ENCODE data around the gene TTC39A. TPM values are rescaled to one million over a fixed set of nuclear protein-coding genes. Genes with fewer than 3 reads are reported as not detected.
"Not testable (repeated sequence)": the region's sequence is repeated elsewhere in the genome, so short reads cannot be mapped to it uniquely, and the experiment has no call there.

TTC39A gene
- total RNA-seq, 1 experiment from 2014 or later, result 8.3 TPM

- intact Hi-C loops (cut with micrococcal nuclease; ENCODE audit: unreplicated experiment), result no loop called here
- BruUV-seq (replicated peaks), result no TSS peak
- CTCF ChIA-PET, result no interaction called here
Observed at GRCh38 chr1:51253691-51254090, 76.7 kb downstream of the TTC39A start.

GRCh38 chr1:51252366-51252765 lies 78.0 kb downstream of the TTC39A start:
- intact Hi-C loops (cut with micrococcal nuclease; ENCODE audit: unreplicated experiment) (no loop called here), in situ Hi-C loops (cut with HindIII; ENCODE audit: low pct_unique_long_range_greater_than_20kb, low sequenced_read_pairs) (no loop called here)
- Histone ChIP-seq H3K4me1 (ENCODE audit: control insufficient read depth, insufficient read depth, low read length) (no peaks in the 10 kb centered on the region), H3K27ac (ENCODE audit: low read length) (no peak overlapping the region), H3K36me3 (ENCODE audit: control insufficient read depth, insufficient read depth, low read length) (no peaks in the 10 kb centered on the region), H3K9me3 (ENCODE audit: control insufficient read depth, insufficient read depth, low read depth, low read length) (no peaks in the 10 kb centered on the region), H3K4me3 (ENCODE audit: low read depth in 2 of 2, low read length in 2 of 2) (no peak overlapping the region), H3K27me3 (ENCODE audit: control insufficient read depth, insufficient read depth, low read length) (no peaks in the 10 kb centered on the region)
- no peak for TF ChIP-seq REST (IDR thresholded peaks at IDR 0.05; ENCODE audit: insufficient read depth in 1 of 2, low read depth in 2 of 2, low read length in 1 of 2)
- no peak for TF ChIP-seq CTCF (IDR thresholded peaks at IDR 0.05)
- TF ChIP-seq TCF7L2 (IDR thresholded peaks at IDR 0.05; ENCODE audit: low read depth, low read length), result no peak
- TF ChIP-seq SIN3A (IDR thresholded peaks at IDR 0.05; ENCODE audit: borderline replicate concordance, insufficient read depth, low read depth, low read length), result no peak
- no peak for TF ChIP-seq POLR2AphosphoS5 (IDR thresholded peaks at IDR 0.05; ENCODE audit: low read depth, low read length)
- ATAC-seq (no peak), DNase-seq (ENCODE audit: low read depth, low spot score) (no peak)
- POLR2A ChIA-PET, result no interaction called here
- no TSS peak for BruUV-seq (replicated peaks)
- CTCF ChIA-PET, result no interaction called here

More at GRCh38 chr1:51253691-51254090, 76.7 kb downstream of the TTC39A start:
- POLR2A ChIA-PET, result no interaction called here
- no peak for DNase-seq (ENCODE audit: low read depth, low spot score)
- H3K27ac ChIP-seq (ENCODE audit: low read length), result no peak overlapping the region
- H3K4me3 ChIP-seq (ENCODE audit: low read depth in 2 of 2, low read length in 2 of 2), result no peak overlapping the region
- no peaks in the 10 kb centered on the region for H3K9me3 ChIP-seq (ENCODE audit: control insufficient read depth, insufficient read depth, low read depth, low read length)
- no peaks in the 10 kb centered on the region for H3K36me3 ChIP-seq (ENCODE audit: control insufficient read depth, insufficient read depth, low read length)
- in situ Hi-C loops (cut with HindIII; ENCODE audit: low pct_unique_long_range_greater_than_20kb, low sequenced_read_pairs), result no loop called here
- no peaks in the 10 kb centered on the region for H3K27me3 ChIP-seq (ENCODE audit: control insufficient read depth, insufficient read depth, low read length)
- ATAC-seq, result no peak
- H3K4me1 ChIP-seq (ENCODE audit: control insufficient read depth, insufficient read depth, low read length), result no peaks in the 10 kb centered on the region
- no peak for TF ChIP-seq CTCF (IDR thresholded peaks at IDR 0.05)
- TF ChIP-seq SIN3A (IDR thresholded peaks at IDR 0.05; ENCODE audit: borderline replicate concordance, insufficient read depth, low read depth, low read length), result no peak
- TF ChIP-seq TCF7L2 (IDR thresholded peaks at IDR 0.05; ENCODE audit: low read depth, low read length), result no peak
- no peak for TF ChIP-seq POLR2AphosphoS5 (IDR thresholded peaks at IDR 0.05; ENCODE audit: low read depth, low read length)
- no peak for TF ChIP-seq REST (IDR thresholded peaks at IDR 0.05; ENCODE audit: insufficient read depth in 1 of 2, low read depth in 2 of 2, low read length in 1 of 2)

GRCh38 chr1:51251165-51251564 lies 79.2 kb downstream of the TTC39A start:
- DNase-seq (ENCODE audit: low read depth, low spot score); H3K9me3 ChIP-seq (ENCODE audit: control insufficient read depth, insufficient read depth, low read depth, low read length); H3K4me1 ChIP-seq (ENCODE audit: control insufficient read depth, insufficient read depth, low read length); BruUV-seq (replicated peaks); in situ Hi-C loops (cut with HindIII; ENCODE audit: low pct_unique_long_range_greater_than_20kb, low sequenced_read_pairs); H3K27ac ChIP-seq (ENCODE audit: low read length); CTCF ChIA-PET; POLR2A ChIA-PET; H3K36me3 ChIP-seq (ENCODE audit: control insufficient read depth, insufficient read depth, low read length); ATAC-seq; intact Hi-C loops (cut with micrococcal nuclease; ENCODE audit: unreplicated experiment); H3K27me3 ChIP-seq (ENCODE audit: control insufficient read depth, insufficient read depth, low read length); H3K4me3 ChIP-seq (ENCODE audit: low read depth in 2 of 2, low read length in 2 of 2): not testable (repeated sequence)

GRCh38 chr1:51250729-51251128 lies 79.6 kb downstream of the TTC39A start:
- BruUV-seq (replicated peaks); H3K9me3 ChIP-seq (ENCODE audit: control insufficient read depth, insufficient read depth, low read depth, low read length); H3K4me1 ChIP-seq (ENCODE audit: control insufficient read depth, insufficient read depth, low read length); H3K27me3 ChIP-seq (ENCODE audit: control insufficient read depth, insufficient read depth, low read length); POLR2A ChIA-PET; DNase-seq (ENCODE audit: low read depth, low spot score); H3K4me3 ChIP-seq (ENCODE audit: low read depth in 2 of 2, low read length in 2 of 2); intact Hi-C loops (cut with micrococcal nuclease; ENCODE audit: unreplicated experiment); H3K27ac ChIP-seq (ENCODE audit: low read length); H3K36me3 ChIP-seq (ENCODE audit: control insufficient read depth, insufficient read depth, low read length); in situ Hi-C loops (cut with HindIII; ENCODE audit: low pct_unique_long_range_greater_than_20kb, low sequenced_read_pairs); ATAC-seq: not testable (repeated sequence)
- CTCF ChIA-PET, result interaction anchor here (0.6 kb wide), 1 partner anchor 215 kb away, joined by 4 read pairs; no protein-coding TSS in a partner anchor

All from Panc1 (cell line).